RWPE1 (cell line): ENCODE results near the gene ZNF695.

Experiments
- CTCF ChIA-PET: fragments of 350-600 bp; sonication (Branson Sonifier 250); formaldehyde crosslinking; extraction: SDS; loops from one replicate; lab custom pipeline; 2021; lab: Yijun Ruan, JAX
- POLR2A ChIA-PET: fragments of 400-600 bp; formaldehyde crosslinking; extraction: SDS; loops from one replicate; lab custom pipeline; 2020; ENCODE audit warnings: antibody characterized with exemption; ENCODE audit not compliant: low non-redundant PET; lab: Yijun Ruan, JAX
- DNase-seq: peaks from one replicate; pipeline ENCODE4 v3.0.0; 2012; ENCODE audit warnings: low spot score
- H3K27ac ChIP-seq: fragments of 450-650 bp; 2 replicates; pipeline ENCODE4 v1.5.1; 2017
- CTCF ChIP-seq: fragments of 450-650 bp; conservative IDR thresholded peaks from 2 replicates; pipeline ENCODE4 v1.5.1; 2017; ENCODE audit warnings: low read depth, mild to moderate bottlenecking

The ZNF695 gene

GRCh38 chr1:247007511-247008405, at the start of gene ZNF695:
Gene ZNF695, minus strand, starts transcription at chr1:247008057. Its CDS starts 149 bp downstream, at chr1:247007908.
- ChIA-PET POLR2A (no interaction called here), CTCF (interaction anchor here (0.6 to 0.7 kb wide), 4 partner anchors 33 to 192 kb away, joined by 3 to 5 read pairs (median 4); no protein-coding TSS in a partner anchor)
- TF ChIP-seq CTCF = no peak
- peak within 1 kb of the TSS; percentile 72 for H3K27ac ChIP-seq
- DNase-seq = peak; percentile 99

- H3K27ac ChIP-seq = no peak overlapping the region
- ChIA-PET POLR2A (no interaction called here), CTCF (interaction anchor here (0.7 to 0.8 kb wide), 2 partner anchors 33 to 67 kb away, joined by 3 to 4 read pairs; no protein-coding TSS in a partner anchor)
- no peak for DNase-seq
- TF ChIP-seq CTCF = no peak
Measured at GRCh38 chr1:247056071-247056470, 48.2 kb upstream of the ZNF695 start.

GRCh38 chr1:247054992-247055415, 47.1 kb upstream of the ZNF695 start:
- POLR2A ChIA-PET = no interaction called here
- H3K27ac ChIP-seq = no peak overlapping the region
- CTCF ChIA-PET = no interaction called here
- TF ChIP-seq CTCF = no peak
- no peak for DNase-seq

- no peak for DNase-seq
- no peak for TF ChIP-seq CTCF
- ChIA-PET POLR2A (no interaction called here), CTCF (no interaction called here)
- no peak overlapping the region for H3K27ac ChIP-seq
Measured at GRCh38 chr1:247047702-247048101, 39.8 kb upstream of the ZNF695 start.

- ChIA-PET POLR2A (no interaction called here), CTCF (no interaction called here)
- no peak for TF ChIP-seq CTCF
- no peak overlapping the region for H3K27ac ChIP-seq
- DNase-seq = no peak
Measured at GRCh38 chr1:247047260-247047659, 39.4 kb upstream of the ZNF695 start.

- CTCF ChIA-PET = no interaction called here
- TF ChIP-seq CTCF = no peak
- POLR2A ChIA-PET = no interaction called here
- no peak overlapping the region for H3K27ac ChIP-seq
- DNase-seq = no peak
Measured at GRCh38 chr1:247043406-247043805, 35.5 kb upstream of the ZNF695 start.
